ENCODE results near the gene PTPN11.

DNA sequence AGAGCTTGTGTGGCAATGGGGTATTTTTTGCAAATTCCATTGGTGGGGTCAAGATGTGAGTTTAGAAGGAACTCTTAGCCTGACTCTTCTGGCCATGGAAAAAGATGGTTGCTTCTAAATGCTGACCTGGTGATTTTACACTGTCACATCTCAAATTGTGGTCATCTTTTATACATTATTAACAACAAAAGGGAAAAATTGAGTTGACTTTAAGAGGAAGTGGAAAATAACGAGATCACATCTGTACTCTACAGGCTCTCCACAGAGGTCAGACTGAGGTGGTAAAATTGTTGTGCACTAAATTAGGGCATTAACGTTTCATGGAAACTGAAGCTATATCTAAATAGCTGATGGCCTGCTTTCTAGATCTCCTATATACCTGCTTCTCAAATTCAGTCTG, 44.7 kb downstream of the PTPN11 start:
- TF ChIP-seq POLR2A (IDR thresholded peaks at IDR 0.05; ENCODE audit: low read length) = no peak
- no peak for TF ChIP-seq GATA1 (IDR thresholded peaks at IDR 0.05; ENCODE audit: low read depth, low read length)

Measured in erythroblast (primary cell).